HEK293T (cell line): ENCODE measurements around the gene MAGOH.

Experiments
- BHLHE40 ChIP-seq: fragments of 450-650 bp; IDR thresholded peaks from 2 replicates; pipeline ENCODE4 v1.6.1; 2016; ENCODE audit warnings: mild to moderate bottlenecking, moderate library complexity, borderline replicate concordance
- CTBP1 ChIP-seq: fragments of 450-650 bp; IDR thresholded peaks from 2 replicates; pipeline ENCODE4 v1.6.1; 2016; ENCODE audit warnings: borderline replicate concordance
- ELF4 ChIP-seq: fragments of 450-650 bp; IDR thresholded peaks from 2 replicates; pipeline ENCODE4 v1.6.1; 2017; ENCODE audit warnings: antibody characterized with exemption
- FOXA1 ChIP-seq: fragments of 450-650 bp; IDR thresholded peaks from 2 replicates; pipeline ENCODE4 v1.6.1; 2016; ENCODE audit warnings: mild to moderate bottlenecking
- FOXK2 ChIP-seq: fragments of 450-650 bp; IDR thresholded peaks from 2 replicates; pipeline ENCODE4 v1.6.1; 2016; ENCODE audit warnings: mild to moderate bottlenecking
- FOXM1 ChIP-seq: fragments of 450-650 bp; IDR thresholded peaks from 2 replicates; pipeline ENCODE4 v1.6.1; 2017; ENCODE audit warnings: mild to moderate bottlenecking, borderline replicate concordance
- HDGF ChIP-seq: fragments of 450-650 bp; IDR thresholded peaks from 2 replicates; pipeline ENCODE4 v1.6.1; 2017; ENCODE audit warnings: antibody characterized with exemption, borderline replicate concordance
- NFRKB ChIP-seq: fragments of 450-650 bp; IDR thresholded peaks from 2 replicates; pipeline ENCODE4 v1.6.1; 2016; ENCODE audit warnings: mild to moderate bottlenecking, moderate library complexity
- SP1 ChIP-seq: fragments of 450-650 bp; IDR thresholded peaks from 2 replicates; pipeline ENCODE4 v1.6.1; 2017
- SUZ12 ChIP-seq: fragments of 450-650 bp; IDR thresholded peaks from 2 replicates; pipeline ENCODE4 v1.6.1; 2016; ENCODE audit warnings: mild to moderate bottlenecking
- TARDBP ChIP-seq: fragments of 450-650 bp; IDR thresholded peaks from 2 replicates; pipeline ENCODE4 v1.6.1; 2016
- TF ChIP-seq, protein P1 (sequence below): fragments of 450-650 bp; IDR thresholded peaks from 2 replicates; pipeline ENCODE4 v1.6.1; 2016

GRCh38 chr1:53265581-53265980 is 27.3 kb upstream of the MAGOH start:
- no peak for TF ChIP-seq FOXM1
- no peak for TF ChIP-seq TARDBP
- no peak for TF ChIP-seq ELF4
- no peak for TF ChIP-seq BHLHE40
- TF ChIP-seq FOXK2 = no peak
- TF ChIP-seq, protein P1, sequence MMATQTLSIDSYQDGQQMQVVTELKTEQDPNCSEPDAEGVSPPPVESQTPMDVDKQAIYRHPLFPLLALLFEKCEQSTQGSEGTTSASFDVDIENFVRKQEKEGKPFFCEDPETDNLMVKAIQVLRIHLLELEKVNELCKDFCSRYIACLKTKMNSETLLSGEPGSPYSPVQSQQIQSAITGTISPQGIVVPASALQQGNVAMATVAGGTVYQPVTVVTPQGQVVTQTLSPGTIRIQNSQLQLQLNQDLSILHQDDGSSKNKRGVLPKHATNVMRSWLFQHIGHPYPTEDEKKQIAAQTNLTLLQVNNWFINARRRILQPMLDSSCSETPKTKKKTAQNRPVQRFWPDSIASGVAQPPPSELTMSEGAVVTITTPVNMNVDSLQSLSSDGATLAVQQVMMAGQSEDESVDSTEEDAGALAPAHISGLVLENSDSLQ = no peak
- TF ChIP-seq SP1 = no peak
- TF ChIP-seq HDGF = no peak
- TF ChIP-seq SUZ12 = no peak
- TF ChIP-seq FOXA1 = no peak
- no peak for TF ChIP-seq NFRKB
- no peak for TF ChIP-seq CTBP1
